AG04449 (cell line): ENCODE results near the gene COL1A2.

Experiments used
- CTCF ChIA-PET: fragments of 350-600 bp; formaldehyde crosslinking; extraction: SDS; loops from one replicate; lab custom pipeline; 2021; ENCODE audit warnings: antibody characterized with exemption; lab: Yijun Ruan, JAX
- POLR2A ChIA-PET: fragments of 400-600, 350-600 bp; formaldehyde crosslinking; extraction: SDS; loops from one replicate; lab custom pipeline; 2020; ENCODE audit warnings: antibody characterized with exemption, inconsistent platforms; lab: Yijun Ruan, JAX
- DNase-seq: peaks from one replicate; pipeline ENCODE4 v3.0.0-alpha.2; 2010; ENCODE audit warnings: low read depth, low spot score
- H3K4me3 ChIP-seq: 2 replicates; pipeline ENCODE4 v1.5.1; 2011; ENCODE audit warnings: low read depth, mild to moderate bottlenecking, control low read depth, low read length
- CTCF ChIP-seq: IDR thresholded peaks from one replicate; pipeline ENCODE4 v1.5.1; 2011; ENCODE audit warnings: mild to moderate bottlenecking, moderate library complexity, low read length, control low read depth, inconsistent platforms; ENCODE audit not compliant: insufficient read depth; ENCODE audit errors: missing control alignments

Gene COL1A2

DNA sequence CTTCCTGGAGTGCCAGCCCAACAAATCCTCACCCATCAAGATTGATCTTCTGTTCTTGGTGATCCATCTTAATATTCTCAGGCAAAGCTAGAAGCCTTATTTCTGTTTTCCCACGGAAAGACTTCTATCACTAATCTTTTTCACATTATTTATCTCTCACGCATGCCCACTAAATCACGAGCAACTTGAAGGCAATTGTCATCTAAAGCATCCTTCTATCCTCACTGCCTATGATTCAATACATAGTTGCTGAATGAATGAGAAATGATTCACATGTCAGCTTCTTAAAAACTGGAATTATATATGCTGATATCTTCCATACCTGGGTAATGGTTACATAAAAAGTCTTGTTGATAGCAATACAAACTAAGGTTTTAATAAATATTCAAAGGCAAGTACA is 12.6 kb upstream of the COL1A2 start:
- POLR2A ChIA-PET, result interaction anchor here (0.6 to 2.5 kb wide), 4 partner anchors 13 to 85 kb away, joined by 3 to 24 read pairs (median 6); partner anchors contain the start of gene COL1A2
- CTCF ChIA-PET, result interaction anchor here (1.0 to 6.0 kb wide), 5 partner anchors 9 to 93 kb away, joined by 3 to 21 read pairs (median 7); partner anchors contain the start of gene COL1A2

DNA sequence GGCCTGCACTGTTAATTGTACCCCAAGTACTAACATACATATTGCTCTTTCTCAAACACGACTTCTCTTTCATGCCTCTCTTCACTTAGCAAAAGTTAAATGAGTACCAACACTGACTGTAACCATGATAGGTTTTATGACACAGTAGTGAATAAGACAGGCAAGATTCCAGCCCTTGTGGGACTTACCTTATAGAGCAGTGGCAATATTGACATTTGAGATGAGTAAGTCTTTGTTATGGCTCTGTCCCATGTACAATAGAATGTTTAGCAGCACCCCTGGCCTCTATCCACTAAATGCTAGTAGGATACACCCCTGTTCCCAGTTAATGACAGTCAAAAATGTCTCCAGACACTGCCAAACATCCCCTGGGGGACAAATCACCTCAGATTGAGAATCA is 11.9 kb upstream of the COL1A2 start:
- CTCF ChIA-PET, result interaction anchor here (1.4 to 4.8 kb wide), 3 partner anchors 82 to 94 kb away, joined by 3 to 17 read pairs (median 7); no protein-coding TSS in a partner anchor
- DNase-seq, result no peak
- H3K4me3 ChIP-seq, result no peak overlapping the region
- POLR2A ChIA-PET, result interaction anchor here (1.7 to 2.5 kb wide), 2 partner anchors 12 to 86 kb away, joined by 5 to 24 read pairs; partner anchors contain the start of gene COL1A2
- no peak for TF ChIP-seq CTCF

More for the DNA sequence above, 12.6 kb upstream of the COL1A2 start:
- DNase-seq, result no peak
- no peak overlapping the region for H3K4me3 ChIP-seq
- TF ChIP-seq CTCF, result no peak

GRCh38 chr7:94384315-94384714 is 10.4 kb upstream of the COL1A2 start:
- CTCF ChIA-PET, result interaction anchor here (1.4 kb wide), 1 partner anchor 11 kb away, joined by 4 read pairs; no protein-coding TSS in a partner anchor

GRCh38 chr7:94386416-94386815 is 8.3 kb upstream of the COL1A2 start:
- no peak for TF ChIP-seq CTCF
- ChIA-PET POLR2A (interaction anchor here (1.3 kb wide), 1 partner anchor 18 kb away, joined by 3 read pairs; no protein-coding TSS in a partner anchor), CTCF (interaction anchor here (1.0 to 6.4 kb wide), 3 partner anchors 9 to 94 kb away, joined by 3 to 41 read pairs (median 8); partner anchors contain the start of gene COL1A2)
- DNase-seq, result no peak
- H3K4me3 ChIP-seq, result no peak overlapping the region

More at GRCh38 chr7:94384315-94384714, 10.4 kb upstream of the COL1A2 start:
- no peak overlapping the region for H3K4me3 ChIP-seq
- POLR2A ChIA-PET, result interaction anchor here (0.8 kb wide), 1 partner anchor 10 kb away, joined by 3 read pairs; the partner anchor contains the start of gene COL1A2
- no peak for DNase-seq
- TF ChIP-seq CTCF, result no peak

GRCh38 chr7:94388540-94388939 is 6.2 kb upstream of the COL1A2 start:
- DNase-seq, result no peak
- CTCF ChIA-PET, result interaction anchor here (1.2 to 6.4 kb wide), 3 partner anchors 93 to 99 kb away, joined by 3 to 41 read pairs (median 29); no protein-coding TSS in a partner anchor
- H3K4me3 ChIP-seq, result no peak overlapping the region
- TF ChIP-seq CTCF, result no peak
- POLR2A ChIA-PET, result interaction anchor here (0.7 to 1.7 kb wide), 3 partner anchors 13 to 24 kb away, joined by 3 to 7 read pairs (median 3); no protein-coding TSS in a partner anchor

GRCh38 chr7:94389381-94389780 is 5.3 kb upstream of the COL1A2 start:
- no peak for DNase-seq
- H3K4me3 ChIP-seq, result no peak overlapping the region
- CTCF ChIA-PET, result interaction anchor here (1.2 to 6.4 kb wide), 3 partner anchors 94 to 100 kb away, joined by 3 to 41 read pairs (median 29); no protein-coding TSS in a partner anchor
- no peak for TF ChIP-seq CTCF
- POLR2A ChIA-PET, result interaction anchor here (0.7 to 1.7 kb wide), 3 partner anchors 14 to 24 kb away, joined by 3 to 7 read pairs (median 3); no protein-coding TSS in a partner anchor
